GM18870 (cell line): ENCODE results near the gene RARB.

Source experiments
- ATAC-seq: cut with Tn5 transposase; IDR thresholded peaks from one replicate; pipeline ENCODE4 v1.9.1; 2021; ENCODE audit warnings: moderate library complexity; ENCODE audit not compliant: unreplicated experiment

Gene RARB

GRCh38 chr3:25573386-25574171 lies 145.5 kb downstream of the RARB start:
- ATAC-seq: no peak

- ATAC-seq: no peak
Observed at GRCh38 chr3:25574172-25574765, 146.2 kb downstream of the RARB start.

GRCh38 chr3:25575001-25575400 lies 146.9 kb downstream of the RARB start:
- ATAC-seq: no peak

GRCh38 chr3:25576146-25576545 lies 148.1 kb downstream of the RARB start:
- ATAC-seq: no peak

GRCh38 chr3:25576831-25577454 lies 148.9 kb downstream of the RARB start:
- no peak for ATAC-seq

GRCh38 chr3:25578059-25578458 lies 150.0 kb downstream of the RARB start:
- no peak for ATAC-seq

GRCh38 chr3:25580534-25580933 lies 152.5 kb downstream of the RARB start:
- ATAC-seq: no peak

- ATAC-seq: no peak
Observed at GRCh38 chr3:25581335-25581734, 153.3 kb downstream of the RARB start.

- no peak for ATAC-seq
Observed at GRCh38 chr3:25581823-25582222, 153.8 kb downstream of the RARB start.

- no peak for ATAC-seq
Observed at GRCh38 chr3:25582242-25582641, 154.2 kb downstream of the RARB start.

- no peak for ATAC-seq
Observed at GRCh38 chr3:25583343-25583742, 155.3 kb downstream of the RARB start.

- no peak for ATAC-seq
Observed at GRCh38 chr3:25584011-25584789, 156.1 kb downstream of the RARB start.

GRCh38 chr3:25585361-25586166 lies 157.5 kb downstream of the RARB start:
- no peak for ATAC-seq

- no peak for ATAC-seq
Observed at GRCh38 chr3:25586167-25586505, 158.1 kb downstream of the RARB start.

GRCh38 chr3:25586553-25586952 lies 158.5 kb downstream of the RARB start:
- no peak for ATAC-seq

GRCh38 chr3:25587094-25587493 lies 159.0 kb downstream of the RARB start:
- no peak for ATAC-seq

- no peak for ATAC-seq
Observed at GRCh38 chr3:25587526-25587925, 159.5 kb downstream of the RARB start.

- no peak for ATAC-seq
Observed at GRCh38 chr3:25587975-25588374, 159.9 kb downstream of the RARB start.

GRCh38 chr3:25588441-25589103 lies 160.5 kb downstream of the RARB start:
- ATAC-seq: no peak

- ATAC-seq: no peak
Observed at GRCh38 chr3:25589104-25589782, 161.2 kb downstream of the RARB start.
